GM18526 (cell line): ENCODE data around the gene ARPC1B.
A peak's percentile ranks its signal among the peaks of the same experiment; 100 is the strongest.

Experiments
- POLR2A ChIP-seq: IDR thresholded peaks from 3 replicates; pipeline ENCODE4 v1.6.1; 2011; ENCODE audit not compliant: insufficient read length; ENCODE audit errors: extremely low read depth

ARPC1B gene

GRCh38 chr7:99424932-99425730 is 50.6 kb downstream of the ARPC1B start:
- no peak for TF ChIP-seq POLR2A

- TF ChIP-seq POLR2A, result no peak
Measured at GRCh38 chr7:99428972-99429566, 54.5 kb downstream of the ARPC1B start.

- TF ChIP-seq POLR2A, result no peak
Measured at GRCh38 chr7:99429756-99430155, 55.2 kb downstream of the ARPC1B start.

GRCh38 chr7:99433158-99433557 is 58.6 kb downstream of the ARPC1B start:
- TF ChIP-seq POLR2A, result no peak

GRCh38 chr7:99437946-99438572 is 63.5 kb downstream of the ARPC1B start:
- TF ChIP-seq POLR2A, result no peak

GRCh38 chr7:99438573-99439480 is 64.3 kb downstream of the ARPC1B start, which contains the start of the genes CPSF4 and PTCD1:
Gene CPSF4 (plus strand): TSS chr7:99438943. CDS start chr7:99439083, 140 bp downstream.
Gene PTCD1 (minus strand): TSS chr7:99438798. CDS start chr7:99435242, 3,556 bp downstream.
- peak; percentile 82 for TF ChIP-seq POLR2A

GRCh38 chr7:99440195-99440594 is 65.7 kb downstream of the ARPC1B start:
- TF ChIP-seq POLR2A, result no peak
